HepG2 (cell line): ENCODE measurements around the gene MED25. TPM values are rescaled to one million over a fixed set of nuclear protein-coding genes. Genes with fewer than 3 reads are reported as not detected.
A peak's percentile ranks its signal among the peaks of the same experiment; 100 is the strongest.

ENCODE experiments used
- ARNTL ChIP-seq: sonication (generic); formaldehyde crosslinking; IDR thresholded peaks from 2 replicates; pipeline ENCODE4 v1.4.0; 2020; ENCODE audit warnings: mild to moderate bottlenecking, missing genetic modification reagents
- BRD4 ChIP-seq: sonication (generic); formaldehyde crosslinking; IDR thresholded peaks from 2 replicates; pipeline ENCODE4 v1.4.0; 2020; ENCODE audit warnings: missing genetic modification reagents
- CBX5 ChIP-seq: sonication (generic); formaldehyde crosslinking; IDR thresholded peaks from 2 replicates; pipeline ENCODE4 v1.4.0; 2020; ENCODE audit warnings: missing genetic modification reagents, borderline replicate concordance
- KDM6A ChIP-seq: IDR thresholded peaks from 2 replicates; pipeline ENCODE4 v1.6.1; 2016; ENCODE audit warnings: low read depth
- MAFK ChIP-seq, 2 experiments: IDR thresholded peaks in 1 of 2; conservative IDR thresholded peaks in 1 of 2; 2 replicates each; pipeline ENCODE4 v1.6.1; 2011; ENCODE audit warnings: improper control_type of control experiment in 2 of 2, low read length in 2 of 2
- MED13 ChIP-seq: sonication (generic); formaldehyde crosslinking; IDR thresholded peaks from 2 replicates; pipeline ENCODE4 v1.5.0; 2020; ENCODE audit warnings: missing genetic modification reagents
- SIX1 ChIP-seq: sonication (generic); formaldehyde crosslinking; IDR thresholded peaks from 2 replicates; pipeline ENCODE4 v1.4.0; 2020; ENCODE audit warnings: missing genetic modification reagents, borderline replicate concordance
- SRF ChIP-seq: IDR thresholded peaks from 2 replicates; pipeline ENCODE4 v1.6.1; 2011; ENCODE audit warnings: mild to moderate bottlenecking, low read depth, low read length, moderate library complexity
- SRSF9 ChIP-seq: fragments of 200-400 bp; formaldehyde crosslinking; IDR thresholded peaks from 2 replicates; pipeline ENCODE4 v1.6.1; 2018; ENCODE audit warnings: borderline replicate concordance, mild to moderate bottlenecking, low read depth, low read length; ENCODE audit not compliant: insufficient read depth, poor library complexity, severe bottlenecking
- THYN1 ChIP-seq: sonication (generic); formaldehyde crosslinking; IDR thresholded peaks from 2 replicates; pipeline ENCODE4 v1.8.1; 2023; ENCODE audit warnings: low read depth, mild to moderate bottlenecking, moderate library complexity, missing genetic modification reagents, borderline replicate concordance
- ZFAT ChIP-seq: sonication (generic); formaldehyde crosslinking; conservative IDR thresholded peaks from 2 replicates; pipeline ENCODE4 v1.8.1; 2023; ENCODE audit warnings: missing genetic modification reagents, inconsistent platforms
- ZNF205 ChIP-seq: IDR thresholded peaks from 2 replicates; pipeline ENCODE4 v1.6.1; 2018; ENCODE audit warnings: missing biosample characterization, missing genetic modification reagents
- ZNF337 ChIP-seq: sonication (generic); formaldehyde crosslinking; IDR thresholded peaks from 2 replicates; pipeline ENCODE4 v1.5.1; 2020; ENCODE audit warnings: missing genetic modification reagents, low read depth, mild to moderate bottlenecking, borderline replicate concordance
- ZNF382 ChIP-seq: sonication (generic); formaldehyde crosslinking; IDR thresholded peaks from 2 replicates; pipeline ENCODE4 v1.5.0; 2020; ENCODE audit warnings: missing genetic modification reagents, mild to moderate bottlenecking, borderline replicate concordance
- polyA plus RNA-seq, 8 experiments: library from polyadenylated mRNA; depleted of rRNA in 3 of 8; stranded (reverse) in 7 of 8; unstranded in 1 of 8; fragments of >200 nt; fragmentation: Illumina TruSeq in 4 of 8; extraction: Trizol in 4 of 8; gene quantifications; 2 replicates each; pipeline versions ENCODE4 v1.2.1 to v1.2.3, GENCODE V29; 2011 to 2016; ENCODE audit warnings: low read depth in 4 of 8, missing spikeins in 1 of 8, mixed read lengths in 1 of 8; ENCODE audit not compliant: insufficient read depth in 1 of 8
- total RNA-seq, 5 experiments: library from RNA; depleted of rRNA; stranded (reverse); fragments of >200 nt; fragmentation: Illumina TruSeq; extraction: Trizol; gene quantifications; 2 replicates each; pipeline ENCODE4 v1.2.3, GENCODE V29; 2016; ENCODE audit warnings: low read depth in 1 of 5
- TF ChIP-seq, protein P1 (sequence below): sonication (generic); formaldehyde crosslinking; IDR thresholded peaks from 2 replicates; pipeline ENCODE4 v1.5.0; 2020; ENCODE audit warnings: missing genetic modification reagents
- TF ChIP-seq, protein P2 (sequence below): sonication (generic); formaldehyde crosslinking; IDR thresholded peaks from 2 replicates; pipeline ENCODE4 v1.4.0; 2020; ENCODE audit warnings: missing genetic modification reagents, borderline replicate concordance
- TF ChIP-seq, protein P3 (sequence below): sonication (generic); formaldehyde crosslinking; IDR thresholded peaks from 2 replicates; pipeline ENCODE4 v1.5.0; 2020; ENCODE audit warnings: missing genetic modification reagents
- TF ChIP-seq, protein P4 (sequence below): sonication (generic); formaldehyde crosslinking; IDR thresholded peaks from 2 replicates; pipeline ENCODE4 v1.5.0; 2020; ENCODE audit warnings: missing genetic modification reagents
- TF ChIP-seq, protein P5 (sequence below): sonication (generic); formaldehyde crosslinking; IDR thresholded peaks from 2 replicates; pipeline ENCODE4 v1.9.0; 2021; ENCODE audit warnings: missing genetic modification reagents, borderline replicate concordance

The MED25 gene
- total and polyA plus RNA-seq, 2 of the 13 experiments (the other 11 are each of a cell fraction or from before 2014, with no cell fraction given) = 11.1 to 15.1 TPM

DNA sequence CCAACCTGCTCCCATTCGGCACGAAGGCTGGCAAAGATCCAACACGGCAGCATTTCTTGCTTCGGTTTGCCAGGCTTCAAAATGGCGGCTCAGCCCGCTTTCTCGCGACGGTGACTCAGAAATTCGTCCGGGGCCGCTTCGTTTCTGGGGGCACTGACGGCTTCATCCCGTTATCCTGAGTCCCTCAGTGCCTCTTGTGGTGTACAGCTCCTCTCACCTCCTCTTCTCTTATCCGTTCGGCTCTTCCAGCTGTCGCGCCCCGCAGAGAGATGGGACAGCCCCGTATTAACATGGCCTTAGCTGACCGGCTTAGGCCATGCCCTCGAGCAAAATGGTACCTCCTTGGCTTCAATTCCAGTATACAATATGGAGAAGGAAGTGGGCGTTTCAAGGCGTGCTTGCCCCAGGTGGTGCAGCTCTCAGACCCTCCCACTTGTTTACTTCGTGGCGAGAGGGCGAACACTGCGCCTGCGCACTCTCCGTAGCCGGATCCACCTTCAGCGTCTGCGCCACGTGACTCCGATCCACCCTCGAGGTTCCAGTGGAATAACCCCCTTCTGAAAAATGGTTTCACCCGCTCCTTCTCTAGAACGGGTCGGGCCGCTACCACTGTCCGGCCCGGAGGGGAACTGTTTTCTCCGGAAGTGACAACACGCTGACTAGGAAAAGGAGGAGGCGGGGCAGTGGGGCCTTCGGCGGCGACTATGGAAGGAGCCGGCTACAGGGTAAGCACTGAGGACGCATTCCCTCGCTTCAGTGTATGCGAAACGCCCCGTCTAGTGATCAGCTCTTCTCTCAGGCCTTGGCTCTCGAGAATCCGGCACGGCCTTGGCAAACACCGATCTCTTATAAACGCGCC lies 59.2 kb downstream of the MED25 start, which contains the start of the genes AKT1S1 and TBC1D17 (continued):
- TF ChIP-seq ZNF337 (CRISPR knock-in tag) (no peak), ZFAT (no peak), ZNF205 (peak; percentile 67; the same call in 1 of the 2 replicates), THYN1 (CRISPR knock-in tag) (no peak), ZNF382 (CRISPR knock-in tag) (no peak), SRF (peak; percentile 12; the same call in 1 of the 2 replicates), KDM6A (CRISPR knock-in tag) (no peak), ARNTL (CRISPR knock-in tag) (peak; percentile 98), MED13 (CRISPR knock-in tag) (no peak; the same call in 1 of the 2 replicates), MAFK (conservative IDR thresholded peaks at IDR 0.05 in 1 of 2, IDR thresholded peaks at IDR 0.05 in 1 of 2; ENCODE audit: low read length in 2 of 2) (no peak; a peak in 1 of 4 replicates), BRD4 (CRISPR knock-in tag) (0 out of 2 replicates have a peak, but pooled peaks have one; percentile 47), SRSF9 (no peak), CBX5 (CRISPR knock-in tag) (peak; percentile 64; the same call in 1 of the 2 replicates), SIX1 (CRISPR knock-in tag) (no peak; the same call in 1 of the 2 replicates)
- TF ChIP-seq, protein P1, sequence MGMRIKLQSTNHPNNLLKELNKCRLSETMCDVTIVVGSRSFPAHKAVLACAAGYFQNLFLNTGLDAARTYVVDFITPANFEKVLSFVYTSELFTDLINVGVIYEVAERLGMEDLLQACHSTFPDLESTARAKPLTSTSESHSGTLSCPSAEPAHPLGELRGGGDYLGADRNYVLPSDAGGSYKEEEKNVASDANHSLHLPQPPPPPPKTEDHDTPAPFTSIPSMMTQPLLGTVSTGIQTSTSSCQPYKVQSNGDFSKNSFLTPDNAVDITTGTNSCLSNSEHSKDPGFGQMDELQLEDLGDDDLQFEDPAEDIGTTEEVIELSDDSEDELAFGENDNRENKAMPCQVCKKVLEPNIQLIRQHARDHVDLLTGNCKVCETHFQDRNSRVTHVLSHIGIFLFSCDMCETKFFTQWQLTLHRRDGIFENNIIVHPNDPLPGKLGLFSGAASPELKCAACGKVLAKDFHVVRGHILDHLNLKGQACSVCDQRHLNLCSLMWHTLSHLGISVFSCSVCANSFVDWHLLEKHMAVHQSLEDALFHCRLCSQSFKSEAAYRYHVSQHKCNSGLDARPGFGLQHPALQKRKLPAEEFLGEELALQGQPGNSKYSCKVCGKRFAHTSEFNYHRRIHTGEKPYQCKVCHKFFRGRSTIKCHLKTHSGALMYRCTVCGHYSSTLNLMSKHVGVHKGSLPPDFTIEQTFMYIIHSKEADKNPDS (CRISPR knock-in tag) = no peak
- TF ChIP-seq, protein P2, sequence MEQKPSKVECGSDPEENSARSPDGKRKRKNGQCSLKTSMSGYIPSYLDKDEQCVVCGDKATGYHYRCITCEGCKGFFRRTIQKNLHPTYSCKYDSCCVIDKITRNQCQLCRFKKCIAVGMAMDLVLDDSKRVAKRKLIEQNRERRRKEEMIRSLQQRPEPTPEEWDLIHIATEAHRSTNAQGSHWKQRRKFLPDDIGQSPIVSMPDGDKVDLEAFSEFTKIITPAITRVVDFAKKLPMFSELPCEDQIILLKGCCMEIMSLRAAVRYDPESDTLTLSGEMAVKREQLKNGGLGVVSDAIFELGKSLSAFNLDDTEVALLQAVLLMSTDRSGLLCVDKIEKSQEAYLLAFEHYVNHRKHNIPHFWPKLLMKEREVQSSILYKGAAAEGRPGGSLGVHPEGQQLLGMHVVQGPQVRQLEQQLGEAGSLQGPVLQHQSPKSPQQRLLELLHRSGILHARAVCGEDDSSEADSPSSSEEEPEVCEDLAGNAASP (CRISPR knock-in tag) = peak; percentile 84
- TF ChIP-seq, protein P3, sequence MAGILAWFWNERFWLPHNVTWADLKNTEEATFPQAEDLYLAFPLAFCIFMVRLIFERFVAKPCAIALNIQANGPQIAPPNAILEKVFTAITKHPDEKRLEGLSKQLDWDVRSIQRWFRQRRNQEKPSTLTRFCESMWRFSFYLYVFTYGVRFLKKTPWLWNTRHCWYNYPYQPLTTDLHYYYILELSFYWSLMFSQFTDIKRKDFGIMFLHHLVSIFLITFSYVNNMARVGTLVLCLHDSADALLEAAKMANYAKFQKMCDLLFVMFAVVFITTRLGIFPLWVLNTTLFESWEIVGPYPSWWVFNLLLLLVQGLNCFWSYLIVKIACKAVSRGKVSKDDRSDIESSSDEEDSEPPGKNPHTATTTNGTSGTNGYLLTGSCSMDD = no peak
- TF ChIP-seq, protein P4, sequence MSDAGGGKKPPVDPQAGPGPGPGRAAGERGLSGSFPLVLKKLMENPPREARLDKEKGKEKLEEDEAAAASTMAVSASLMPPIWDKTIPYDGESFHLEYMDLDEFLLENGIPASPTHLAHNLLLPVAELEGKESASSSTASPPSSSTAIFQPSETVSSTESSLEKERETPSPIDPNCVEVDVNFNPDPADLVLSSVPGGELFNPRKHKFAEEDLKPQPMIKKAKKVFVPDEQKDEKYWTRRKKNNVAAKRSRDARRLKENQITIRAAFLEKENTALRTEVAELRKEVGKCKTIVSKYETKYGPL (CRISPR knock-in tag) = no peak
- TF ChIP-seq, protein P5, sequence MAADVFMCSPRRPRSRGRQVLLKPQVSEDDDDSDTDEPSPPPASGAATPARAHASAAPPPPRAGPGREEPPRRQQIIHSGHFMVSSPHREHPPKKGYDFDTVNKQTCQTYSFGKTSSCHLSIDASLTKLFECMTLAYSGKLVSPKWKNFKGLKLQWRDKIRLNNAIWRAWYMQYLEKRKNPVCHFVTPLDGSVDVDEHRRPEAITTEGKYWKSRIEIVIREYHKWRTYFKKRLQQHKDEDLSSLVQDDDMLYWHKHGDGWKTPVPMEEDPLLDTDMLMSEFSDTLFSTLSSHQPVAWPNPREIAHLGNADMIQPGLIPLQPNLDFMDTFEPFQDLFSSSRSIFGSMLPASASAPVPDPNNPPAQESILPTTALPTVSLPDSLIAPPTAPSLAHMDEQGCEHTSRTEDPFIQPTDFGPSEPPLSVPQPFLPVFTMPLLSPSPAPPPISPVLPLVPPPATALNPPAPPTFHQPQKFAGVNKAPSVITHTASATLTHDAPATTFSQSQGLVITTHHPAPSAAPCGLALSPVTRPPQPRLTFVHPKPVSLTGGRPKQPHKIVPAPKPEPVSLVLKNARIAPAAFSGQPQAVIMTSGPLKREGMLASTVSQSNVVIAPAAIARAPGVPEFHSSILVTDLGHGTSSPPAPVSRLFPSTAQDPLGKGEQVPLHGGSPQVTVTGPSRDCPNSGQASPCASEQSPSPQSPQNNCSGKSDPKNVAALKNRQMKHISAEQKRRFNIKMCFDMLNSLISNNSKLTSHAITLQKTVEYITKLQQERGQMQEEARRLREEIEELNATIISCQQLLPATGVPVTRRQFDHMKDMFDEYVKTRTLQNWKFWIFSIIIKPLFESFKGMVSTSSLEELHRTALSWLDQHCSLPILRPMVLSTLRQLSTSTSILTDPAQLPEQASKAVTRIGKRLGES (CRISPR knock-in tag) = no peak
